Activated T-helper 17 cell treated with anti-CD3 and anti-CD28 coated beads, Interleukin-2, amount 50 U/mL, for 72 hours (primary cell): ENCODE data around the gene VCL. TPM values are rescaled to one million over a fixed set of nuclear protein-coding genes. Genes with fewer than 3 reads are reported as not detected.
"Not testable (repeated sequence)": the region's sequence is repeated elsewhere in the genome, so short reads cannot be mapped to it uniquely, and the experiment has no call there.

ENCODE experiments used
- ATAC-seq: fragments of 150-1000 bp; cut with Tn5 transposase; replicated peaks from 2 replicates; pipeline ENCODE4 v1.10.0; 2021; ENCODE audit warnings: mild to moderate bottlenecking, moderate library complexity
- H3K27ac Mint-ChIP-seq: one replicate; pipeline ENCODE4 v1.8.0; 2022; ENCODE audit warnings: mixed read lengths
- H3K27me3 Mint-ChIP-seq: one replicate; pipeline ENCODE4 v1.8.0; 2022; ENCODE audit warnings: mixed read lengths
- H3K36me3 Mint-ChIP-seq: one replicate; pipeline ENCODE4 v1.8.0; 2022; ENCODE audit warnings: low read depth, mild to moderate bottlenecking, mixed read lengths
- H3K4me1 Mint-ChIP-seq: one replicate; pipeline ENCODE4 v1.8.0; 2022; ENCODE audit warnings: mixed read lengths
- H3K4me3 Mint-ChIP-seq: one replicate; pipeline ENCODE4 v1.8.0; 2022; ENCODE audit warnings: mild to moderate bottlenecking, mixed read lengths
- H3K9me3 Mint-ChIP-seq: one replicate; pipeline ENCODE4 v1.8.0; 2022; ENCODE audit warnings: mixed read lengths
- total RNA-seq, 2 donors: library from RNA; stranded (reverse); gene quantifications; one replicate each; pipeline ENCODE4 v1.2.3, GENCODE V29; 2022

The VCL gene
- total RNA-seq, 2 donors from 2014 or later: 18.4 to 27.2 TPM

GRCh38 chr10:73983096-73984047, 14.5 kb upstream of the VCL start:
- Mint-ChIP-seq H3K27me3 (no peaks in the 10 kb centered on the region), H3K36me3 (no peaks in the 10 kb centered on the region), H3K9me3 (no peaks in the 10 kb centered on the region), H3K4me3 (peak overlapping the region; percentile 43), H3K27ac (peak overlapping the region; percentile 35), H3K4me1 (peaks cover 7% of the 10 kb centered on the region)
- ATAC-seq: no peak

- Mint-ChIP-seq H3K27ac (no peak overlapping the region), H3K27me3 (no peaks in the 10 kb centered on the region), H3K4me3 (no peak overlapping the region), H3K36me3 (no peaks in the 10 kb centered on the region), H3K9me3 (no peaks in the 10 kb centered on the region), H3K4me1 (peaks cover 22% of the 10 kb centered on the region)
- ATAC-seq: no peak
Measured at GRCh38 chr10:73989594-73990150, 8.2 kb upstream of the VCL start.

GRCh38 chr10:73991203-73991883, 6.6 kb upstream of the VCL start:
- Mint-ChIP-seq H3K9me3 (no peaks in the 10 kb centered on the region), H3K4me3 (peak overlapping the region; percentile 66), H3K36me3 (no peaks in the 10 kb centered on the region), H3K27me3 (no peaks in the 10 kb centered on the region), H3K4me1 (peaks cover 27% of the 10 kb centered on the region), H3K27ac (peak overlapping the region; percentile 27)
- no peak for ATAC-seq

GRCh38 chr10:73991884-73992245, 6.1 kb upstream of the VCL start:
- Mint-ChIP-seq H3K36me3 (no peaks in the 10 kb centered on the region), H3K4me1 (peaks cover 27% of the 10 kb centered on the region), H3K27me3 (no peaks in the 10 kb centered on the region), H3K9me3 (no peaks in the 10 kb centered on the region), H3K27ac (peak overlapping the region; percentile 27), H3K4me3 (peak overlapping the region; percentile 66)
- ATAC-seq: peak; percentile 92

- peak; percentile 18 for ATAC-seq
- Mint-ChIP-seq H3K4me3 (peak overlapping the region; percentile 66), H3K4me1 (peaks cover 27% of the 10 kb centered on the region), H3K9me3 (no peaks in the 10 kb centered on the region), H3K36me3 (no peaks in the 10 kb centered on the region), H3K27me3 (no peaks in the 10 kb centered on the region), H3K27ac (peak overlapping the region; percentile 27)
Measured at GRCh38 chr10:73992899-73993788, 4.8 kb upstream of the VCL start.

- Mint-ChIP-seq H3K4me1 (peaks cover 40% of the 10 kb centered on the region), H3K4me3 (no peak overlapping the region), H3K27ac (no peak overlapping the region), H3K36me3 (peaks cover 10% of the 10 kb centered on the region), H3K27me3 (no peaks in the 10 kb centered on the region), H3K9me3 (no peaks in the 10 kb centered on the region)
- ATAC-seq: no peak
Measured at GRCh38 chr10:73995035-73995358, 2.9 kb upstream of the VCL start.

GRCh38 chr10:73997461-73997786, 492 bp upstream of the VCL start:
- peak; percentile 41 for ATAC-seq
- Mint-ChIP-seq H3K27ac (peak overlapping the region; percentile 85), H3K36me3 (peaks cover 10% of the 10 kb centered on the region), H3K27me3 (no peaks in the 10 kb centered on the region), H3K4me1 (peaks cover 39% of the 10 kb centered on the region), H3K9me3 (no peaks in the 10 kb centered on the region), H3K4me3 (peak overlapping the region; percentile 99)

GRCh38 chr10:73998623-73998928, 660 bp downstream of the VCL start:
- peaks cover 18% of the 10 kb centered on the region for H3K36me3 Mint-ChIP-seq
- peaks cover 40% of the 10 kb centered on the region for H3K4me1 Mint-ChIP-seq
- H3K27ac Mint-ChIP-seq: peak overlapping the region; percentile 95
- no peaks in the 10 kb centered on the region for H3K27me3 Mint-ChIP-seq
- ATAC-seq: no peak
- H3K4me3 Mint-ChIP-seq: peak overlapping the region; percentile 99
- H3K9me3 Mint-ChIP-seq: no peaks in the 10 kb centered on the region

GRCh38 chr10:73998929-73999691, 1.2 kb downstream of the VCL start:
- Mint-ChIP-seq H3K4me1 (peaks cover 37% of the 10 kb centered on the region), H3K36me3 (peaks cover 19% of the 10 kb centered on the region), H3K9me3 (no peaks in the 10 kb centered on the region), H3K27ac (peak overlapping the region; percentile 95), H3K4me3 (peak overlapping the region; percentile 99), H3K27me3 (no peaks in the 10 kb centered on the region)
- ATAC-seq: no peak

- Mint-ChIP-seq H3K27ac (peak overlapping the region; percentile 95), H3K4me1 (peaks cover 37% of the 10 kb centered on the region), H3K27me3 (no peaks in the 10 kb centered on the region), H3K4me3 (peak overlapping the region; percentile 99), H3K36me3 (peaks cover 19% of the 10 kb centered on the region), H3K9me3 (no peaks in the 10 kb centered on the region)
- no peak for ATAC-seq
Measured at GRCh38 chr10:73999703-74000102, 1.8 kb downstream of the VCL start.

GRCh38 chr10:74000244-74000643, 2.3 kb downstream of the VCL start:
- H3K27me3 Mint-ChIP-seq, H3K27ac Mint-ChIP-seq, H3K9me3 Mint-ChIP-seq, ATAC-seq: not testable (repeated sequence)
- peak overlapping the region; percentile 99 for H3K4me3 Mint-ChIP-seq
- H3K4me1 Mint-ChIP-seq: peaks cover 36% of the 10 kb centered on the region
- peaks cover 19% of the 10 kb centered on the region for H3K36me3 Mint-ChIP-seq

GRCh38 chr10:74000892-74001669, 3.2 kb downstream of the VCL start:
- H3K4me3 Mint-ChIP-seq: peak overlapping the region; percentile 99
- no peak overlapping the region for H3K27ac Mint-ChIP-seq
- no peaks in the 10 kb centered on the region for H3K9me3 Mint-ChIP-seq
- no peaks in the 10 kb centered on the region for H3K27me3 Mint-ChIP-seq
- H3K4me1 Mint-ChIP-seq: peaks cover 32% of the 10 kb centered on the region
- no peak for ATAC-seq
- H3K36me3 Mint-ChIP-seq: peaks cover 19% of the 10 kb centered on the region

GRCh38 chr10:74006269-74006668, 8.4 kb downstream of the VCL start:
- ATAC-seq: no peak
- H3K27ac Mint-ChIP-seq: no peak overlapping the region

More at GRCh38 chr10:74006269-74006668, 8.4 kb downstream of the VCL start:
- H3K36me3 Mint-ChIP-seq: peaks cover 15% of the 10 kb centered on the region
- no peak overlapping the region for H3K4me3 Mint-ChIP-seq
- H3K4me1 Mint-ChIP-seq: peaks cover 21% of the 10 kb centered on the region
- H3K9me3 Mint-ChIP-seq: no peaks in the 10 kb centered on the region
- H3K27me3 Mint-ChIP-seq: no peaks in the 10 kb centered on the region
